ENCODE data around the gene COPS8. TPM values are rescaled to one million over a fixed set of nuclear protein-coding genes. Genes with fewer than 3 reads are reported as not detected.

COPS8 gene
- total RNA-seq (2014; rRNA removed; shearing (Covaris generic)), result 160 and 186 TPM in 2 replicates

DNA sequence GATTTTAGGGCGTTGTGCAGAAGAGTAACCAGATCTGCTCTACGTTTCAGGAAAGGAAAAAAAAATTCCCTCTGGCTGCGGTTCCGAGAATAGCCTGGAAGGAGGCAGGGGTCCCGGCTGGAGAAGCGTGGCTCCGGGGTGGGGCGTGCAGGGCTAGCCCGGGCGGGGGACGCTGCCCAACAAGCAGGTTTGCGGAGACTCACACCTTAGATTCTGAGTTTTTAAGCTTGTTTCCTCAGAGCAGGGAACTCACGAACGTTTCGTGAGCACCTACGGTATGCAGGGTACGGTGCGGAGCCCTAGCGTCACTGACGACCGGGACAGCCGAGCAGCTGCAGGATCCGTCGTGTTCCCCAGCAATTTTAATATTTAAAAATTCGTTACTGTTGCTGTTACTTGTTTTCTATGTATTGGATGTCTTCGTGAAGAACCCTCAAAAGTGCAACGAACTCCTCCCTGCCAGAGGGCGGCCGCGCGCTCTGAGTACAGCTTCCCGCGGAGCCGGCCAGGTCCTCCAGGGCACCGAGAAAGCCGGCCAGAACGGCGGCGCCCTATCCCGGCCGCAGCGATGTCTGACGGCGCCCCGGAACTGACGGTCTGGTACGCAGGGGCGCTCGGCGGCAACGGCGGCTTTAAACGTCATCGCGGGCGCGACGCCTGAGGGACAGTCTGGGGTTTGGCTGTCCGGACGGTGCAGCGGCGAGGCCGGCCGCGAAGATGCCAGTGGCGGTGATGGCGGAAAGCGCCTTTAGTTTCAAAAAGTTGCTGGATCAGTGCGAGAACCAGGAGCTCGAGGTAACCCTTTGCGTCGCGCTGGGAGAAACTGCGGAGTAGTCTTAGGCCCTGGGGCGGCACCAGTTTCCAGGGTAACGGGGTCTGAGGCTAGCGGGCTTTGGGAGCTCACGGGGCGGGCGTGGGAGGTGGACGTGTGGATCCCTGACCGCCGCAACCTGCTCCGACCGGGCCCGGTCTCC, at the start of gene COPS8:
Gene COPS8, plus strand, starts transcription at position 642 of the 974 bp plus-strand sequence. Its CDS starts 76 bp downstream, at position 718.
- peak; percentile 95 for DNase-seq (ENCODE audit: low read depth)

GRCh38 chr2:237039301-237040031, 46.2 kb upstream of the COPS8 start:
- DNase-seq (ENCODE audit: low read depth), result no peak

DNA sequence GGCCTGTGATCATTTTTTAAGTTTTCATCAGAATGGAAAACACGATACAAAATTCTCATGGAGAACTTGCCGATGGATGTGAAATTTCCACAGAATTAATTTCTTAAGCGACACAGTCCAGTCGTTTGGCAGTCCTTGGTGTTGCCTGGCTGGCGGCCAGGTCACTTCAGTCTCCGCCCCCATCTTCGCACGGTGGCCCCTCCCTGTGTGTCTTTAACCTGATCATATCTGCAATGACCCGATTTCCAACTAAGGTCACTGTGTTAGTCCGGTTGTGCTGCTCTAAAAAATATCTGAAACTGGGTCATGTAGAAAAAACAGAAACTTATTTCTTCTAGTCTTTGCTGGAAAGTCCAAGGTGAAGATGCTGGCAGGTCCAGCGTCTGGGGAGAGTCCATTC, 44.5 kb upstream of the COPS8 start:
- DNase-seq (ENCODE audit: low read depth), result no peak

- no peak for DNase-seq (ENCODE audit: low read depth)
Measured at GRCh38 chr2:237042101-237042500, 43.6 kb upstream of the COPS8 start.

DNA sequence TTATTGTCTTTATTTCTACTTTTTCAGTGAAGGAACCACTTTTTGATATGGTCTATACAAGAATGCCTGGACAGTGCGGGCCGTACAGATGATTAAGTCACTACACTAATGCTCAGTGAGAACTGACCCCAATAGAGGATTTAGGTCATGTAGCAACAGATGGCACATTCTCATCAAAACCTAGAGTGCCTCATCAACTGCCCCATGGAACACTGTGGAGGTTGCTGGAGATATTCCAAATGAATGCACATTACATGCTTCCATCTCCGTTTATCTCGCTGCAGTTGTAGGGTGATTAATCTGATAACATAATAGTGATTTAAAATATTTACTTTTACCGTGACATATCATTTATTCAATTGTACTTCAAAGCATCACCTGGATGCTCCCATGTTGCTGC, 41.8 kb upstream of the COPS8 start:
- DNase-seq (ENCODE audit: low read depth), result no peak

DNA sequence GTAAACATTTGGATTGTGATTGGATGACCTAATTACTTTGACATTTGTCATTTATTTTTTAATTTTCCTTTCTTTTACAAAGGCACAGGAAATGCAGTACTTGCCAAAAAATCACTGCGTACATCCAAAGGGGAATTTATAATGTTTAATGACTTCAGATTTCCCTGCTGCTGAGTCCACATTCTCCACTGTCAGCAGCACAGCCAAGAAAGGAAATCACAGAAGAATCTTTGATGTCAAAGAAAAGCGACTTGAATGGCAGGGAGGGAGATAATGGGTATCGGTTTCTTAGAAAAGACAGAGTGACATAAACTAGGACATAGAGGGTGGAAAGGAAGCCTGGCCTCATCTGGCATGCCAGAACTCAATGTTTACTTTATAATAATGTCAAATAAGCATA, 41.4 kb upstream of the COPS8 start:
- DNase-seq (ENCODE audit: low read depth), result no peak

- no peak for DNase-seq (ENCODE audit: low read depth)
Measured at GRCh38 chr2:237045449-237045848, 40.2 kb upstream of the COPS8 start.

DNA sequence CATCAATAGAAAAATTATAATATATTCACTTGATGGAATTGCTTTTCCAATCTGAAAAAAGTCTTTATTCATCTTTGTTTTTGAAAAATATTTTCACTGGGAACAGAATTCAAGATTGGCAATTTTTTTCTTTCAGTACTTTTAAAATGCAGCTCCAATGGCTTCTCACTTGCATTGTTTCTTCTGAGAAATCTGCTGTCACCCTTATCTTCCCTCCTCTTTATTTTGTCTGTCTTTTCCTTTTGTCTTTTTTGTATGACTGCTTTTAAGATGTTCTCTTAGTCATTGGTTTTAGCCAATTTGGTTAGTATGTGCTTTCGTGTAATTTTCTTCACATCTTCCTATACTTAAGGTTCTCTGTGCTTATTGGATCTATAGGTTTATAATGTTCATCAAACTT, 37.1 kb upstream of the COPS8 start:
- no peak for DNase-seq (ENCODE audit: low read depth)

DNA sequence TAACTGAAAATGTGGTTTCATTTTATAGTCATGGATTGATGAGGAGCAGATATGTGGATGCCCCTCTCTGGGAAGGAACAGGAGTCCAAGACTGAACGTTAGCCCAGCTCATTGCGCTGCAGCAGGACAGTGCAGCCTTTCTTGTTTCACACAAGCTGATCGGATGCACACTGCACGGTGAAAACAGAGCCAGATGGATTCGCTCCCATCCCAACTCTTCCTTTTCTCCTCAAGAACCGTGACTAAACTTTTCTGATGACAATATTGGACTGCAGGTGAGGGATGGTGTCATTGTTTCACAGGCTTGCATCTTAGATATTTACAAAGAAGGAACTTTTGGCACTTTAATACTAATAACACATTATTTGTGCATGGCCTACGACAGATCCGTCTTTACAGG, 33.8 kb upstream of the COPS8 start:
- DNase-seq (ENCODE audit: low read depth), result no peak

DNA sequence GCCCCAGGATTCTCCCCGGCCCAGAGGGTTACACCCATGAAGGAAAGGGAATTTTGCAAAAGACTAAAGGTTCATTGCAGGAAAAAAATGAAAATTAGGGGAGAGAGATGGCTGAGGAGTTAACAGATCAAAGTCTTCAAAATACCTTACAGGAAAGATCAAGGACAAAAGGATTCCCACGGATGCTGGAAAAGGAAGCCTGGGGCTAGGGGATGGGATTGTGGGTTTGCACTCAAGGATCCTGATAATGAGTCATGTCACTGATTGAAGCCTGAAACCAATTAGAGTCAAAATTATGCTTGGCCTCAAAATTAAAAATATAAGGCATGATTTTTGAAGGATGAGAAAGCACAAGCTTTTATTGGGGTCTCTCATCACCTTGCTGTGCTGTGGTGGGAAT, 32.6 kb upstream of the COPS8 start:
- no peak for DNase-seq (ENCODE audit: low read depth)

DNA sequence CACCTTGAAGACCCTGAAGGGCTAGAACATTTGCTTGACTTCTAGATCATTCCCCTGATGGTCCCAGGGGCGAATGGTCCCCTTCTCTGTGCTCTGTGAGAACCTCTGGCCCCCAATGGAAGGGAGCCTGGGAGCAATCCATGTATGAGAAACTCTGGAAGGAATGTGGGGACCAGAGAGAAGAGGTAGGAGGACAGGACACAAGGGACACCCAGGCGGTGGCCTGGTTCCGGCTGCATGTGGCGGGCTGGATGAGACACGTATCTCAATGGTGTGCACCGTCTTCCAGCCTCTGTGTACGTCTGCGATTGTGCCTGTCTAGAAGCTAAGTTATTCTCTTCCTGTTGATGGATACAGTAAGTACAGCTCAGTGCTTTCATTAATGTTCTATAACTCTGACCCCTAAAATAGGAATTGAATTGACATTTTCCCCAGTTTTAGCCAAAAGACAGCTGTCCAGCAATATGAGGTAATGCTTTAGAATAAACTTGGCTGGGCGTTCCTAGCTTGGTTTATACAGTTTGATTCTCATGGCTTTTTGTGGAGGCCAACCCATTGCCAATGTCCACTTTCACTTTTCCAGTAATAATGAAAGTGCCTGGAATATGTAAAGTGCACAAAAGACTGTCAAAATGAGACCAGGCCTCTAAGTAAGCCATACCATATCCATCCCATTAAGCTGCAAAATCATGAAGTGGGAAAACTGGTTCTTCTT, 30.1 kb upstream of the COPS8 start:
- DNase-seq (ENCODE audit: low read depth), result no peak

DNA sequence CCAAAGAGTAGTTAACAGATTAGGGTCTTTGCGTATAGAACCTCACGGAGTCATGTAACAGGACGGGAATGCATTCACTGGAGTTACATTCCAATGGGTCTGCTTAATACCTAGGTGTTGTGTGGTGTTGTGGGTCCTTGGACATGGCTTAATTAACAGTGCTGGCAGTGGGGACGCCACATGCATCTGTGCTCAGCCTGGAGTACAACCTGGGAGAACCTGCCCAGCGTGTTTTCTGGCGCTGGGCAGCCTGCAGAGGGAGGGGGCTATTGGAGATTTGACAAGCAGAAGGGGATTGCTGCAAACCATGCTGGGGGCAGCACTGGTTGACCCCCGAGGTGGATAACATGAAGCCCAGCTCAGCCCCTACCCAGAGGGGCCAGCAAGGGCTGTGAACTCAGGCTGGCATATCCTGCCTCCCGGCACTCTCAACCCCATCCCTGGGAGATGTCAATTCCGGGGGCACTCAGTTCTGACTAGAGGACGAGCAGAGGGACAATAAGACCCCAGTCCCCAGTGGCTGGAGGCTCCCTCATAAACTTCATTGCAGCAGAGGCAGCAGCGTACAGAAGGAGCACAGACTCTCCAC, 29.3 kb upstream of the COPS8 start:
- DNase-seq (ENCODE audit: low read depth), result no peak

DNA sequence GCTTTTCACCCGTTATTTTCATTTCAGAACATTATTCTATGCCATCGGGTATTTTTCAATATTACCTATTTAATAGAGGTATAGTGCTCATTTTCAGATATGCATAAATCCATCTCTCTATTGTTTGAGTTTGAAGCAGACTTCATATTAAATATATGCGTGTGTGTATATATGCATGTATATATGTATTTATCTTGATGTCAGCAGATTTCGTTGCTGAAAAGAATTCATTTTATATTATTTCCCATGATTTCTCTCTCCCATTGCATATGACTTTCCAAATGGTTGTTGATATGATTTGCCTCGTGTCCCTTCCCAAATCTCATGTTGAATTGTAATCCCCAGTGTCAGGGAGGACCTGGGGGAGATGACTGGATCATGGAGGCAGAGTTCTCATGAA, 28.6 kb upstream of the COPS8 start:
- no peak for DNase-seq (ENCODE audit: low read depth)

DNA sequence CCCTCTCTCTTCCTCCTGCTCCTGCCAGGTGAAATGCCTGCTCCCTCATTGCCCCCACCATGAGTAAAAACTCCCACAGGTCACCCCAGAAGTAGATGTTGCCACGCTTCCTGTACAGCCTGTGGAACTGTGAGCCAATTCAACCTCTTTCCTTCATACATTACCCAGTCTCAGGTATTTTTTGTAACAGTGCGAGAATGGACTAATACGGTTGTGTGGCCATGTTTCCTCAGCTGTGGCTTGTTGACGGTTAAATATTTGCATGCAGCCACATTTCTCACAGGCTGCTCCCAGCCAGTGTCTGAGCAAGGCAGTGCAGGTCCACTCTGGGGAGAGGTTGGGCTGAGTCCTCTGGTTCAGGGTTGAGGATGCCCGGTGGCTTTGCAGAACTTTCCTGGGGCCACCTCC, 27.8 kb upstream of the COPS8 start:
- no peak for DNase-seq (ENCODE audit: low read depth)

DNA sequence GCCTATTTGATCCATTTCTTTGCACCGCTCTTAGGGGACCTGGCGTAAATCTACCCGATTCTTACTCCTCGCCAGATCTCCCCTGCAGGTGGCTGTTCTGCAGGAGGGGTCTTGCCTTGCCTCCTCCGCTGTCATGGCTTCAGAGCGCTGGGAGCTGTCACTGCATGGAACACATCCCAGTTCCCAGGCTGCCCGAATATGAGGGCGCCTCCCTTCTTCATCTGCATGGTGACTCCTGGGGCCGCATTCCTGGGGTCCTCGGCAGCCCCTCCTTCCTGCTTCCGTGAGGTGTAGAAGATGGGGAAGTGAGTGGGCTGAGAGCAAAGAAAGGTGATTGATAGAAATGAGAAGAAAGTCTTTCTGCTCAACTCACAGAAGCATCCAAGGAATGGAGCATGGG, 27.3 kb upstream of the COPS8 start:
- DNase-seq (ENCODE audit: low read depth), result no peak

GRCh38 chr2:237059155-237059875, 26.4 kb upstream of the COPS8 start:
- DNase-seq (ENCODE audit: low read depth), result no peak

DNA sequence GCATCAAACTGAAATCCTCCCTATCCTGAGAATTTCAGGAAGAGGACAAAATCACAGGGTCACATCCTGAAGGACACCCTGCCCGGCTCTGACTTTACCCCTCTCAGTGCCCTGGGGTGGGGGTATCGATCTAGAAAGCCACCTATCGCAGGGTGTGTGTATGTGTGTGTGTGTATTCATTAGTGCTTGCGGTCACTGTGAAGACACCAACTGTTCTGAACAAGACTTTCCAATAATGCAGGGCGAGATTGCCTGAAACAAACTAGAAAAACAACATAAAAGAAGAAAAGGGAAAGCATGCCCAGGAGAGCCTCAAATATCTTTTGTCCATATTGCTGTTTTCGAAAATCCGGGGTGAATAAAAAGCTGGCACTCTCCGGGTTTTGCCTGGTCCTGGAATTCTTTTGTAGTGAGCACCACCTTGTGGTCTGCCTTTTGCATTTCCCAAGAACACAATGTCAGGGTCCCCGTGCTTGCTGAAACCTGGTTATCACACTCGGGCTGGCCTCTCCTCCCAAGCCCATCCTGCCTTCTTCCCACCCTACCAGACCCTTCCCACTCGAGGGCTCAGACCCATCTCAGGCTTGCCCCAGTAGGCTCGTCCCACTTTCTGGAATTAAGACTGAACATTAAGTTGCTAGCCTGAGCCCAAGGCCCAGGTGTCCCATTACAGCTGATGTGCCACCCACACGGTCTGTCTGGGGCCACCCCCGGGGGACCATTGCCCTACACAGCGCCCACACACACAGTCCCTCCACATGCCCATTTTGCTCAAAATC, 25.0 kb upstream of the COPS8 start:
- DNase-seq (ENCODE audit: low read depth), result peak; percentile 60

DNA sequence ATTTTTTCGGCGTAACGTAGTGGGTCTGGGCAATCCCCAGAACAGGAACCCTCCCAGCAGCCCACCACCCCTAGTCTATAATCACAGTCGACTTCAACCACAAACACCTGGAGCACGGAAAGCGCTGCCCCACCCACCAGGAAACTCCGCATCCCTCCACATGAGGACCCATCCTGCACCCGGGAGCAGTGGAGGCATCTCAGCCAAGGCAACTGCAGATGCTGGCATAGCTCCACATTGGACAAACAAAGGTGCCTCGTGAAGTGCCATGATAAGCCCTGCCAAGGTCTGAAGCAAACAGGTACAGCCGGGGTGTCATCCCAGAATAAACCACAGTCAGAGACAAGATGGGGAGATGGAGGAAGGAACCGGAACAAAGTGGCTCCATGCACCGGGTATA, 24.3 kb upstream of the COPS8 start:
- no peak for DNase-seq (ENCODE audit: low read depth)

DNA sequence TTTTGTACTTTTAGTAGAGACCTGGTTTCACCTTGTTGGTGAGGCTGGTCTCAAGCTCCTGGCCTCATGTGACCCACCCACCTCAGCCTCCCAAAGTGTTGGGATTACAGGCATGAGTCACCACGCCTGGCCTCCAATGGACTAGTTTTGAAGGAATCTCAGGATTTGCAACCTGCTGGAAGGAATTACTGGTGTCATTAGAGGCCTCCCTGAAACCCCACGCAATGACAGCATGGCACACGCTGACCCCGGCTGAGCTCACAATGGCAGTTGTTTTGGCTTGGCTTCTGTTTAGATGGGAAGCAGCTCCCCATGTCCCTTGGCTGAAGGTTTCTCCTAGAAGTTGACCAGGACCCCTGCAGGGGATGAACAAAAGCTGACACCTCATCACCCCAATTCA, 23.1 kb upstream of the COPS8 start:
- peak; percentile 43 for DNase-seq (ENCODE audit: low read depth)
